ENCODE data around the gene MYO16.

Gene MYO16

GRCh38 chr13:108677806-108678205 is 48.4 kb downstream of the MYO16 start:
- no peak overlapping the region for H3K4me3 ChIP-seq
- no peak overlapping the region for H3K27ac ChIP-seq
- DNase-seq: no peak
- no peaks in the 10 kb centered on the region for H3K4me1 ChIP-seq
- no peaks in the 10 kb centered on the region for H3K9me3 ChIP-seq
- no peaks in the 10 kb centered on the region for H3K36me3 ChIP-seq
- TF ChIP-seq CTCF (IDR thresholded peaks at IDR 0.05): no peak
- no peaks in the 10 kb centered on the region for H3K27me3 ChIP-seq
- intact Hi-C loops (cut with DNase I; ENCODE audit: low total_unique reads): no loop called here

- H3K27ac ChIP-seq: no peak overlapping the region
- DNase-seq: no peak
- H3K36me3 ChIP-seq: no peaks in the 10 kb centered on the region
- no peaks in the 10 kb centered on the region for H3K27me3 ChIP-seq
- no peaks in the 10 kb centered on the region for H3K9me3 ChIP-seq
- intact Hi-C loops (cut with DNase I; ENCODE audit: low total_unique reads): no loop called here
- H3K4me3 ChIP-seq: no peak overlapping the region
- TF ChIP-seq CTCF (IDR thresholded peaks at IDR 0.05): no peak
- no peaks in the 10 kb centered on the region for H3K4me1 ChIP-seq
Measured at GRCh38 chr13:108680011-108680410, 50.6 kb downstream of the MYO16 start.

GRCh38 chr13:108681986-108682575 is 52.7 kb downstream of the MYO16 start:
- H3K4me1 ChIP-seq: no peaks in the 10 kb centered on the region
- intact Hi-C loops (cut with DNase I; ENCODE audit: low total_unique reads): no loop called here
- TF ChIP-seq CTCF (IDR thresholded peaks at IDR 0.05): no peak
- H3K27me3 ChIP-seq: no peaks in the 10 kb centered on the region
- H3K36me3 ChIP-seq: no peaks in the 10 kb centered on the region
- H3K4me3 ChIP-seq: no peak overlapping the region
- no peak for DNase-seq
- no peaks in the 10 kb centered on the region for H3K9me3 ChIP-seq
- H3K27ac ChIP-seq: no peak overlapping the region

- no peak for TF ChIP-seq CTCF (IDR thresholded peaks at IDR 0.05)
- no peak overlapping the region for H3K4me3 ChIP-seq
- intact Hi-C loops (cut with DNase I; ENCODE audit: low total_unique reads): no loop called here
- no peak for DNase-seq
- H3K27me3 ChIP-seq: no peaks in the 10 kb centered on the region
- no peaks in the 10 kb centered on the region for H3K4me1 ChIP-seq
- no peaks in the 10 kb centered on the region for H3K36me3 ChIP-seq
- no peak overlapping the region for H3K27ac ChIP-seq
- no peaks in the 10 kb centered on the region for H3K9me3 ChIP-seq
Measured at GRCh38 chr13:108682714-108683113, 53.3 kb downstream of the MYO16 start.

GRCh38 chr13:108686027-108686426 is 56.6 kb downstream of the MYO16 start:
- H3K27ac ChIP-seq: no peak overlapping the region
- TF ChIP-seq CTCF (IDR thresholded peaks at IDR 0.05): no peak
- no peak for DNase-seq
- H3K9me3 ChIP-seq: no peaks in the 10 kb centered on the region
- H3K36me3 ChIP-seq: no peaks in the 10 kb centered on the region
- no peaks in the 10 kb centered on the region for H3K4me1 ChIP-seq
- no peak overlapping the region for H3K4me3 ChIP-seq
- no peaks in the 10 kb centered on the region for H3K27me3 ChIP-seq
- intact Hi-C loops (cut with DNase I; ENCODE audit: low total_unique reads): no loop called here

GRCh38 chr13:108690726-108691125 is 61.3 kb downstream of the MYO16 start:
- DNase-seq: no peak
- Histone ChIP-seq H3K36me3 (no peaks in the 10 kb centered on the region), H3K27me3 (no peaks in the 10 kb centered on the region), H3K9me3 (no peaks in the 10 kb centered on the region), H3K4me1 (no peaks in the 10 kb centered on the region), H3K4me3 (no peak overlapping the region), H3K27ac (no peak overlapping the region)
- intact Hi-C loops (cut with DNase I; ENCODE audit: low total_unique reads): no loop called here
- no peak for TF ChIP-seq CTCF (IDR thresholded peaks at IDR 0.05)
